ENCODE measurements around the gene GUCY1B1.

The GUCY1B1 gene

GRCh38 chr4:155759372-155760252 lies 791 bp downstream of the GUCY1B1 start:
- peak overlapping the region; percentile 51 for H3K4me3 ChIP-seq (replicated peaks; ENCODE audit: low read depth, low read length)
- DNase-seq (ENCODE audit: extremely low read depth, low read depth) = no peak
- TF ChIP-seq CTCF (IDR thresholded peaks at IDR 0.05; ENCODE audit: low read depth, low read length, missing control alignments) = no peak

GRCh38 chr4:155761047-155761446 lies 2.2 kb downstream of the GUCY1B1 start:
- H3K4me3 ChIP-seq (replicated peaks; ENCODE audit: low read depth, low read length) = no peak overlapping the region
- TF ChIP-seq CTCF (IDR thresholded peaks at IDR 0.05; ENCODE audit: low read depth, low read length, missing control alignments) = no peak
- DNase-seq (ENCODE audit: extremely low read depth, low read depth) = no peak

GRCh38 chr4:155761916-155762315 lies 3.1 kb downstream of the GUCY1B1 start:
- no peak for TF ChIP-seq CTCF (IDR thresholded peaks at IDR 0.05; ENCODE audit: low read depth, low read length, missing control alignments)
- DNase-seq (ENCODE audit: extremely low read depth, low read depth) = no peak
- H3K4me3 ChIP-seq (replicated peaks; ENCODE audit: low read depth, low read length) = no peak overlapping the region

GRCh38 chr4:155762334-155762733 lies 3.5 kb downstream of the GUCY1B1 start:
- DNase-seq (ENCODE audit: extremely low read depth, low read depth) = no peak
- no peak overlapping the region for H3K4me3 ChIP-seq (replicated peaks; ENCODE audit: low read depth, low read length)
- no peak for TF ChIP-seq CTCF (IDR thresholded peaks at IDR 0.05; ENCODE audit: low read depth, low read length, missing control alignments)

GRCh38 chr4:155763551-155763950 lies 4.7 kb downstream of the GUCY1B1 start:
- TF ChIP-seq CTCF (IDR thresholded peaks at IDR 0.05; ENCODE audit: low read depth, low read length, missing control alignments) = no peak
- no peak for DNase-seq (ENCODE audit: extremely low read depth, low read depth)
- no peak overlapping the region for H3K4me3 ChIP-seq (replicated peaks; ENCODE audit: low read depth, low read length)

GRCh38 chr4:155765149-155765548 lies 6.3 kb downstream of the GUCY1B1 start:
- DNase-seq (ENCODE audit: extremely low read depth, low read depth) = no peak
- no peak for TF ChIP-seq CTCF (IDR thresholded peaks at IDR 0.05; ENCODE audit: low read depth, low read length, missing control alignments)
- no peak overlapping the region for H3K4me3 ChIP-seq (replicated peaks; ENCODE audit: low read depth, low read length)

Data from HFF-Myc (cell line).